NOMO-1 treated with dmso at 0.1 percent for 144 hours (cell line): ENCODE measurements around the gene TTF2.
"Not testable (repeated sequence)": the region's sequence is repeated elsewhere in the genome, so short reads cannot be mapped to it uniquely, and the experiment has no call there.

Experiments
- DNase-seq: peaks from one replicate; lab custom pipeline; 2025; ENCODE audit not compliant: unreplicated experiment; lab: John Stamatoyannopoulos, UW

Gene TTF2

DNA sequence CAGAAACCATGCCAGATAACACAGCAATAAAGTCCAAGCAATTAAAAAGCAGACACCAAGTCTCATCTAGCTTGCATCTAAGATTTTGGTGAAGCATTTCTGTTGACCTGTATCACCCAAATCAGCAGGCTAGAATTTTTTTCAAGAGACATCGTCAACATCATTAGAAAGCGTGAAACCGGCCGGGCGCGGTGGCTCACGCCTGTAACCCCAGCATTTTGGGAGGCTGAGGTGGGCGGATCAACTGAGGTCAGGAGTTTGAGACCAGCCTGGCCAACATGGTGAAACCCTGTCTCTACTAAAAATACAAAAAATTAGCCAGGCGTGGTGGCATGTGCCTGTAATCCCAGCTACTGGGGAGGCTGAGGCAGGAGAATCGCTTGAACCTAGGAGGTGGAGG lies 59.0 kb downstream of the TTF2 start:
- not testable (repeated sequence) for DNase-seq

DNA sequence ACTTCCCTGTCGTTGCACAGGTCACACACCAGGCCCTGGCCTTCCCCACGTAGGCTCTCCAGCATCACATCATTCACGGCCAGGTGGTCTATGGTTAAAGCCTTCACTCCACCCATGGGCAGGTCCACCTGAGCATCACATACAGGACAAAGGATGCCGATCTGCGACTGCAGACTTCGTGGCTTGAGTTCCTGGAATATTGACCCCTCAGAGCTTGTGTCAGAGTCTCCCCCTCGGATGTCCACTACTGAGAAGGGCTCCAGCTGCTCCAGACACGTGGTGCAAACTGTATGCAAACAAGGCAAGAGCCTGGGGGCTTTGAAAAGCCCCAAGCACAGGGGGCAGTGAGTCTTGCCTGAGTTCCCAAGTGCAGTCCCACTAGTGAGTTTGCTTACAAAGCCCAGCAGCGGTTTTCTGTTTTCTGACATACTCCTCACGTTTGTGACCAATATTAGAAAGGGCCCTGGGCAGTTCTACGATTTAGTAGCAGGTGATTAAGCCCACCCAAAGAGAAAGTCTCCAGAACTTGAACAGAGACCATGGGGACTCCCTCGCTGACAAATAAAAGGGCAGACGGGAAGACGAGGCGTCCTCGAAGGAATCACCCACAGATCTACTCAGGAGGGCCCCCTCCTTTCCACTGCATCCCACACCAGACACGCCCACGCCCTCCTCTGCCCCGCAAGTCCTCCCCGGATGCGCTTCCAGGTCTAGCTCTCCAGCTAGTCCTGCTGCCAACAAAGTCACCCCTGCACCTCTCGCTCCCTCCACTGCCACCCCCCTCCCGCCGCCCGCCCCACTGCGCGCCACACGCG lies 60.9 kb downstream of the TTF2 start:
- DNase-seq: no peak

DNA sequence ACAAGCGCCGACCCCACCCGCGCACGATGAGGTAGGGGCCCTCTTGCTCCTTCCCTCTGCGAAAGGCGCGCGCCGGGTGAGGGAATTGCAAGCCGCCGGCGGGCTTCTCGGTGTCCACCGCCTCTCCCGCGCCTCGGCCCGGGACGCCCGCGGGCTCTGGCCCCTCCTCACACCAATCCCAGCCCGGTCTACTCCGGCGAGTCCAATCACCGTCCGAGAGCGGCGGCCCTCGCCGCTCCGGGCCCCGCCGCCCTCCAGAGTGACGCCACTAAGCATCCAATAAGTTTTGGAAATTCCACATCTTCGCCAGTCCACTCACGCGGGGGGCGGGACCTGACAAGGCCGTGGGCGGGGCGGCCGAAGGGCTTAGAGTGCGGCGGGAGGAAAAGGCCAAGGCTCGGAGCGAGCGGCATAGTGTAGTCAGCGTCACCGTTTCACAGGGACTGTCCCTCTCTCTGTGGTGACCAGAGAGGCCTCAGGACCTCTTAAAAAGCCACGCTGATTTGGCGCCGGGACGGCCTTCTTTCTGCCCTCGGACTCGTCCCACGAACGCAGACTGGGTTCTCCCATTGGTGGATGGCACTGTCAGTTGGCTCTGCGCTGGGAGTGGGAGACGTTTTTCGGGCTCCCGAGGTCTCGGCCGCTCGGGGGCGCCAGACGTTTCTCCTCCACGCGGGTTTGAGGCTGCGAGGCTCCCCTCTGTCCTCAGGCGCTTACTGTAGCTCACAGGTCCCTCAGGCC lies 61.6 kb downstream of the TTF2 start, which contains the start of gene TRIM45:
TSS of gene TRIM45 (minus strand) at position 161 of the 741 bp plus-strand sequence. CDS start 548 bp downstream, outside the sequence.
- peak; percentile 94 for DNase-seq

DNA sequence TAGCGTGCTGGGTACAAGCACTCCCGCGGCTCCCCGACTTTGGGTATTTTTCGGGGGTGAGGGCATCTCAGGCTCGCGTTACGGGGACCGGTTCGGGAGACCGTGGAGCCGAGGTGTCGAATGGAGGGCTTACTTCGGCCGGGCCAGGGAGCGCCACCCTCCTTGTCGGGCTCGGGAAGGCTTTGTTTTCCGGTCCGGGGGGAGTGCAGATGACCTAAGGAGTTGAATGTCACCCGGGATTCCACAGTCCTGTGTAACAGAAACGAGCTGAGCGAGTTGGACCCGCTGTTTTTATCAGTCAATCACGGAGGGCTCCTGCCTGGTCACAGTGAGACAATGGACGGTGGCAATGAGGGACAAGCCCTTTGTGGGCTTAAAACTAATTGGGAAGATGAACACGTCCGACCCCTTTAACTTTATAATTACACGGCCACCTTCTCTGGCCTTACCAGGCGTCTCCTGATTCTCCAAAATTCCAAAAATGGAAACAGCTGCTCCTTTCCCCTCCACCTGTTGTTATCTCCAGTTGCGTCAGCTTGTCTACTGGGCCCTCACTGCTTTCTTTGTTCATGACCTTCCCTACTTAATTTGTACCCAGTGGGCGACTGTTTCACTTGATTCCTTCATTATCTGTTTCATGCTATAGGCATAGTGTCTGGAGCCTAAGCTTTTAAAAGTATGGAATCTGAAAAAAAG lies 62.4 kb downstream of the TTF2 start:
- no peak for DNase-seq

DNA sequence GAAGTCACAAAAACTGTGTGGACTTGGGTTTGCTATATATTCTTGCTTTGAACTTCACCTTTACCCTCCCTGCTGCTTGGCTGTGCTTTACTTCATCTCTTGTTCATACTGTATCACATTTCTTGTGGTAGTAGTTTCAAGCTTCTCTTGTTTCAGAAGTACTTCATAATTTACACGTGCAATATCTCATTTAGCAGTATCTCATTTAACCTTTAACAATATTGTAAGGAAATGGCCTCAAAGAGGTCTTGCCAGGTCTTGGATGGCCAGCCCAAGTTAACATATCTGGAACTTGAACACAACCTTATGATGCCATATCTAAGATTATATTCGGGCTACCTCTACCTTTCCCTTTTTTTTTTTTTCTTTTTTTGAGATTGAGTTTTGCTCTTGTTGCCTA lies 63.1 kb downstream of the TTF2 start:
- no peak for DNase-seq

DNA sequence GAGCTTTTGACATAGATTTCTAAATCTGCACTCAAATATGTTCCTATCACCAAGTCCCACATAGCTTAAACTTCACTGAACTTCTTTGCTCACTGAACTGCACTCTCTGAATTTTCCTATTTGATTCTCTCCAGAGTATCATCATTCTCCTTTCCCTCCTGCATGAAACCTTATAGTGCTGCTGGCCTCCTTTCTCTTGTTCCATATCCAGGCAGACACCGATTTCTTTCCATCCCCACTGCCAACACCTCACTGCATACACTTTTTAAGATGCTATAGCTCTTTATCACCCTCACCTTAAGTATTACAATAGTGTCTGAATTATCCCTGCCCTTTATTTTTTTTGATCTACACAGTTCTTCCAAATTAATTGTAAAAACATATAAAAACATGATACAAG lies 64.5 kb downstream of the TTF2 start:
- DNase-seq: no peak

DNA sequence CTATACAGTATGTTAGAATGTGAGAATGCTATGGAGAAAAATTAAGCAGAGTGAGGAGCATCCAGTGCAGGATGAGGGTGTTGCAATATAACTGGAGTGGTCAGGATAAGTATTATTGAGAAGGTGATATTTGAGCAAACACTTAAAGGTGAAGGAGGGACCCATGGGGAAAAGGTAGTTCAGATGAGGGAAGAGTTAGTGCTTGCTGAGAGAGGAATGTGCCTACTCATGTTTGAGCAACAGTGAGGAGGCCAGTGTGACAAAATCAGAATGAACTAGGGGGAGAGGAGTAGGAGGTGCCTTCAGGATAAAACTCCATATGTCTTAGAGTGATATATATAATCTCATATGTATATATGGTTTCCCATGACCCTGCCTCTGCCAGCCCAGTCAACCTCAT lies 67.7 kb downstream of the TTF2 start:
- no peak for DNase-seq

DNA sequence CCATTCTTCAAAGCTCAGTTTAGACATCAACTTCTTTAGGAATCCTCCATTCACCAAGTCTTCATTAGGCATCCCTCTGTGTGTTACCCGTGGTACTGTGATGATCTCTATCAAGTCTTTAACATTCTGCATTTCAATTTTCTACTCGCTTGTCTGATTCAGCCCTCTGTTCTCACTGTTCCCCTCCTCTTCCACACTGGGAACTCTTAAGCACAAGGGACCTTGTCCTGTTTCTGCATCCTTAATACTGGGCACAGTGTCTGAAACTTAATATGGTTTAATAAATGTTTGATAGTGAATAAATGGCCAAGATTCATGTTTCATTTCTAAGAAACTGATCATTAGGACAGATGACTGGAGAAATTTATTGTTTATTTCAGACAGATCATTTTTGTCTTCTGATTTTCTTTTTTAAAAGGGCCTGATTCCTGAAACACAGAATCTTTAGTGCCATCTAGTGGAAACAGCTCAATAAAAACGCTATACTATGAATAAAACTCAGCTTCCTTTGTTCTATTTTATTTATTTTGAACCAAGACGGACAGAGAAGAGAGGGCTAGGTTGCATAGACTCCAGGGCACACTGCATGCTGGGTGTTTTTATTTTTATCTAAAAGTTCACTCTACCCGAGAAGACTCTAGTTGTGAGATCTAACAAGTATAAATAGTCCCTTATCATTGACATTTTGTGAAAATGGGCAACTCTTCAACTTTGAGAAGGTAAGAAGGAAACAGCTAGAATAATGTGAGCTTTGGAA lies 68.4 kb downstream of the TTF2 start:
- no peak for DNase-seq

DNA sequence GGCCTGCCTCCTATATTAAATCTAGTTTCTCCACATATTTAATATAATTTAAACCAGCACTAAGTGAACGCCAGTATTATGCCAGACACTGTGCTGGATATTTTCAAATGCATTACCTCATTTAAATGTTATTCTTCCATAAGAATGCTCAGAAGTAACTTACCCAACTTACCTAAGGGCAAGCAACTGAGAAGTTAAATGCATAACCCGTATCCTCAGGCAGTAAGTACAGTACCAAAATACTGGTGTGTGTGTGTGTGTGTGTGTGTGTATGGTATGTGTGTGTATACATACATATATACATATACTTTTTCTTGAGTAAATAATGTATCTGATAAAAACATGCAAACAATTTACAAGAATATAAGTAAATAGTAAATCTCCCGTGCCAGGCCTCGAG lies 70.4 kb downstream of the TTF2 start:
- DNase-seq: no peak

DNA sequence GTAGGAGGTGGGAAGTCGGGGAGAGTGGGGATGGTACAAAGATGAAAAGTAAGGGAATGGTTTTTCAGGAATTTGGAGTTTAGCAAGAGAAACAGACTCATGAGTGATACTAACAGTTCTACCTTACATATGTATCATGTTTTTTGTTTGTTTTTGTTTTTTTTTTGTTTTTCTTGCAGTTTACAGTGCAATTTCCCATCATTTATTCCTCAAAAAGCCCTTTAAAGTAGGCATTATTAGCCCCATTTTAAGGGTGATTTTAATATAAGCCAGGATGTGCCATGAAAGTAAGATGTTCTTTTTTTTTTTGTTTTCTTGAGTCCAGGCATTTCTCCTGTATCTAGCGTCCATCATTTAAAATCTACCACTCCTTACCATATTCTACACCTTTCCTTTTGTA lies 75.2 kb downstream of the TTF2 start:
- no peak for DNase-seq

DNA sequence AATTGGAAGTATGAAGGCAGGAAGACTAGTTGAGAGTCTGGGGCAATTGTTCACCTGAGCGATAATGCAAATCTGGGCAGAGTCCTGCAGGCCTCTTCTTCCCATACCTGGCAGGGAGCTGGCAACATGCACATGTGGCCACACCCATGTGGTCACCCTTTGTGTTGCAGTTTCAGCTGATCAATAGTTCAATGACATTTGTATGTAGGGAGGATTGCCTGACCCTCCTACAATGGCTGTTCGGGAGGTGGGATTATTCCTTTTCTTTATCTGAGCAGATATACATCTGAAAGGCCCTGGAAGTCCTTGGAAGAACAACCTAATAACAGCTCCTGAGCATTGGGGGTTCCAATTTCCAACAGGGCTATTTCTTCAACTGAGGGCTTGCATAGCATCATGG lies 76.6 kb downstream of the TTF2 start:
- no peak for DNase-seq

DNA sequence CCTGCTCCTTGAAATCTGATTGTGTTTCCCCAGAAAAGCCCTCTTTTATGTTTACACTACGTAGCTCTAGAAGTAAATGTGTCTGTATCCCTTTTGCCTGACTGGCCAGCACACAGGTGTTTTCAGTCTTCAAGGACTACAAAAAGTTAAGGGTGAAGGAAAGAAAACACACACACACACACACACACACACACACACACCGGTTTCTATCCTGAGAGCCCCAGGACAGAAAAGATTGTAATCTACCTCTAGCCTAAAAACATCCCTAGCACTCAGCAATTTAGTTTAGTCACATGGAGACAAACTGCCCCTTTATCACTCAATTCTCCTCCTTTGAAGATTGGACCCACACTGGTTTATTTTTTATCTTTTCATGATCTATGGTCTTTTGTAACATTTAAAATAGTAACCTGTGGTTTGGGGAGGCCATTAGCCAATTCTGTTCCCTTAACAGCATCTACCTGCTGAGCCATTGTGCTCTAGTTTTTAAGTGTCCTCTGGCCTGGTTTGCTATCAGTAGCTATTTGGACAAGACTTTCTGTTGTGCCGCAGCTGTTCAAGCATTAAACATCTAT lies 77.2 kb downstream of the TTF2 start:
- DNase-seq: no peak

DNA sequence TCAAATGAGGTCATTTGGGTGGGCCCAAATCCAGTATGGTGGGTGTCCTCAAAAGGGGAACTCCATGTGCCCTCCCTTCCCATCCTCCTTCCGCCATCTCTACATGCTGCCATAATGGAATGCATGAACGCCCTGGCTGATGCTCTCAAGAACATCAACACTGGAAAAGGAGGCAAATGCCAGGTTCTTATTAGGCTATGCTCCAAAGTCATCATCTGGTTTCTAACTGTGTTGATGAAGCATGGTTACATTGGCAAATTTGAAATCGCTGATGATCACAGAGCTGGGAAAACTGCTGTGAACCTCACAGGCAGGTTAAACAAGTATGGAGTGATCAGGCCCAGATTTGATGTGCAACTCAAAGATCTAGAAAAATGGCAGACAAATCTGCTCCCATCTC lies 78.0 kb downstream of the TTF2 start:
- DNase-seq: no peak

DNA sequence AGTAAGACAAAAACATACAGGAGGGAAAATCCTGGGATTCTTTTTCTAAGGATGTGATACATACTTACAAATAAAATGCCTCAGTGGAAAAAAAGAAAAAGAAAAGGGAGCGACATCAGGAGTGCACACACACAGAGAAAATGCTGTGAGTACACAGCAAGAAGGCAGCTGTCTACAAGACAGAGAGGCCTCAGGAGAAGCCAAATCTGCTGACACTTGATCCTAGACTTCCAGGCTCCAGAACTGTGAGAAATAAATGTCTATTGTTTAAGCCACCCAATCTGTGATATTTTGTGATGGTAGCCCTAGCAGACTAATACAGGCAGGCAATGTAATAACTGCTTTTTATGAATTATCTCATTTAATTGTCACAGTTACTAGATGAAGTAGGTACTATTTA lies 78.4 kb downstream of the TTF2 start:
- no peak for DNase-seq

DNA sequence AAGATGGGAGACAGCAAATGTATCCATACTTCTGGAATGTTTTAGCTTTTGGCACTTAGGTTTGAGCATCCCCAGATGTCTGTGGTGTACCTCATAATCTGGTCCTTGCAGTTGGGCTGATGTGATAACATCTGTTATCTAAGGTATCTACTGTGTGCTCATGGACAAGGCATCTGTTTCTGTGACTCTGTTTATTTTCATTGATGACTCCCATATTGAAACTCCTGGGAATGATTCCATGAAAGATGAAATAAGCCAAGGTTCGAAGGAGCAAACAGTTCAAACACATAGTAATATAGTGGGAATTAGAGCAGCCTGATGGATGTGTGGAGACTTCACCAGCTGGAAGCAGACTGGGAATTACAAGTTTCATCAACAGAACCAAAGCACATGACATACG lies 82.1 kb downstream of the TTF2 start:
- no peak for DNase-seq

DNA sequence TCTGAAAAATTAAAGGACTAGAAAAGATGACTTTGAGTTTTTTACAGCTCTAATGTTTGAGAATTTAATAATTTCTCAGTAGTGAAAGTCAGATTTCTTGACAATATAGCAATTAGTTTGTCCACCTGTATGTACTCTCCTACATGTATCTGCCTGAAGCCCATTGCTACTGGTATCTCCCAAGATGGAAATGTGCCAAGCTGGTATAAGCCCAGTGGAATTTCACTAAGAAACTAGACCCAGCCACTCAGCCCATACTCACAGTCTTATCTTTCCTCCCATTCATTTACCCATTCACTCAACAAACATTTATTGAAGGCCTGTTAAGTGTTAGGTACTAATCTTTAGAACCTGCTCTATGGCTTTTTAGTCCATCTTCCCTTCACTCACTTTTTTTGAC lies 83.0 kb downstream of the TTF2 start:
- no peak for DNase-seq

DNA sequence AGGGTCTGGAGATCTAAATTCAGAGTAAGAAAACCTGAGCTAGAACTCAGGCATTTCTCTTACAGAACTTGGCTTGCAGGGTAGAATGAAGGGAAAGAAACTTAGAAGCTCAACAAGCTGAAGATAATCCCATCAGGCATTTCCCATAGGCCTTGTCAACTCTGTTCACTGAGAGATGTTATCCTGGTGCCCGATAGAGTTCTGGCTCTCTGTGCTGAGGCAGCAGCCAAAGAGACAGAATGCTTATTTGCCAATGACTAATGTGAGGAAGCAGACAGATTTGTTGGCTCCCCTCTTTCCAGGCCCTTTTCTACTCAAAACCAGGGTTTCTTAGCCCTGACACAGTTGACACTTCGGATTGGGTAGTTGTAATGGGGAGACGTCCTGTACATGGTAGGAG lies 83.7 kb downstream of the TTF2 start:
- no peak for DNase-seq

DNA sequence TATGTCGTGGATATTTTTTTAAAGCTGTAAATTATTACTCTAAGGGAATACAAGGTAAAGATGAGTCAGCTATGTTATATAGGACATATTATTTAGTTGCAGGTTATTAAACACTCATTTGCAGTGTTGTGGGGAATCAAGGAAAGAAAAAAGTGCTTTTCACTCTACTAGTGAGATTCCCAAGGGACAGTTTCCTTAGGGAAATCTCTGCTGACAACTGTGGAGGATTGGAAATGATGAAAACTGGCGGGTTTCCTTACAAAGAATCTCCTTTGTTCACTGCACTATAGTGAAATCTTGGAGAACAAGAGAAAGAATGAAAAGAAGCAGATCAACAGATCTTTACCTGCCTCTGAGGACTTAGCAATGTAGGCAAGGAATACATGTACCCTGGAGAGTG lies 85.9 kb downstream of the TTF2 start:
- no peak for DNase-seq

DNA sequence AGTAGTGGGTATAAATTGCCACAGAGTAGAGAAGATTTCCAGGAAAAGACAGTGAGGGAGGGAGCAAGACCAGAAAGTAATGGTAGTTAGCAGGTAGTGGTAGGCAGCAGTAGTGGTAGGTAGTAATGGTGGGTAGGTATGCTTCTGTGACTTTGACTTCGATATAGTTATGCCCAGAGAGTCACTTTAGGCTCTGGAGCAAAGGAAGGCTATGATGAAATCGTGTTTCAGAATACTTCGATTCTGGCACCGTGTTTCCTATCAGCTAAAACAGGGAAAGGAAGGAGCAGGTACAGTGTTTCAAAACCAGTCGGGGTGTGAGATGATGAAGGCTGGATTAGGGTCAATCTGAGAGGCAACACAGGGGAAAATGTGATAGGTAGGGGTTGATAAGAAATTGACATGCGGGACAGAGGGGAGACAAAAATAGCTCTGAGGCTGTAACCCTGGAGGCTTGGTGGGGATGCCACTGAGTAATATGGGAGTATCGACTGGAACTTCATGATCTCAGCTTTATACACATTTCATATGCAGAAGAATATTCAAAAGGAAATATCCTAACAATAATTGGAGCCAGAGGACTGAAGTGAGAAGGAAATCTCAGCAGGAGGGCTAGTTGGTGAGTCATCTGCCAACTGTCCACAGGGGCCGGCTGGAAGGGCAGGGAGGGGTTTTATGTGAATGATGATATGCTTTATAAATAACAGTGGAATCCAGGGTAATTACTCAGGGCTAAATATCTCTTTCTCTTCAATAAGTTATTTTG lies 86.6 kb downstream of the TTF2 start:
- DNase-seq: no peak

DNA sequence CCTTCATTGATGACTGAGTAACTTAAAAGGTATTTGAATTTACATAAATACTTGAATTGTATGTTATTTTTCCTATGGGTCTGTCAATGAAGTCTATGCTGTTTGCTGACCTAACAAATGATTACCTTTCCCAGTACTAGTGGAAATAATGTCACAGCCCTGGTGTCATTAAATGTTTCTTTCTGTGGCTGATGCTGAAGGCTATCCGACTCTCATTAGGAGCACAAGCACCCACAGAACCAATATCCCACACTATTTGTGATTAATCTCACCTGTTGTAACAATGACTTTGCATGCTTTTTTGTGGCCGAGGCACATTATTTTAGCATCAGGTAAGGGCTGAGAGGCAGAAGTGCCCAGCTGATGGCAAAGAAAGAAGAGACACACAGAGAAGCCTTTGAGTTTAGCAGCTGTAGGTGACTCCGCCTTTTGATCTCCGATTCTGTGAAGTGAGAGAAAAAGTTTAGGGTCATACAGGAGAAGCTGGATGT lies 87.3 kb downstream of the TTF2 start:
- DNase-seq: no peak
